Lower leg skin (tissue), 4 donors: ENCODE measurements around the gene MBD5. TPM values are rescaled to one million over a fixed set of nuclear protein-coding genes. Genes with fewer than 3 reads are reported as not detected.

Source experiments
- DNase-seq, 2 donors: peaks; one replicate each; pipeline ENCODE4 v3.0.0-alpha.2; 2019; ENCODE audit warnings: low spot score in 2 of 2
- H3K4me3 ChIP-seq: fragments of 200-600 bp; sonication (generic); 2 replicates; pipeline ENCODE4 v1.5.1; 2017; ENCODE audit warnings: mild to moderate bottlenecking, low read depth; ENCODE audit not compliant: poor library complexity, severe bottlenecking
- POLR2A ChIP-seq, 2 donors: fragments of 450-650 bp; IDR thresholded peaks; one replicate each; pipeline ENCODE4 v1.6.1; 2016 to 2017; ENCODE audit warnings: antibody characterized with exemption in 2 of 2, mild to moderate bottlenecking in 1 of 2, moderate library complexity in 1 of 2
- WGBS, 2 donors: methylation state at CpG; one replicate each; pipeline ENCODE4 v1.1.5; 2018; 5-methylcytosine and 5-hydroxymethylcytosine counted together
- intact Hi-C: fragments of 100-400 bp; cut with DNase I; formaldehyde crosslinking; loops from one replicate; pipeline ENCODE4 v1.15.0; 2023; ENCODE audit warnings: low total_unique reads
- total RNA-seq, 4 donors: library from RNA; depleted of rRNA; stranded (reverse); fragments of >200 nt; gene quantifications; one replicate each; pipeline ENCODE4 v1.1.0, GENCODE V29; 2016
- TF ChIP-seq, protein P1 (sequence below), 3 donors: fragments of 450-650 bp; IDR thresholded peaks; one replicate each; pipeline ENCODE4 v1.5.1; 2016; ENCODE audit warnings: antibody characterized with exemption in 3 of 3, mild to moderate bottlenecking in 3 of 3, moderate library complexity in 2 of 3

Gene MBD5
- total RNA-seq, 4 donors from 2014 or later = 13.5 to 22.3 (median 17.4) TPM

DNA sequence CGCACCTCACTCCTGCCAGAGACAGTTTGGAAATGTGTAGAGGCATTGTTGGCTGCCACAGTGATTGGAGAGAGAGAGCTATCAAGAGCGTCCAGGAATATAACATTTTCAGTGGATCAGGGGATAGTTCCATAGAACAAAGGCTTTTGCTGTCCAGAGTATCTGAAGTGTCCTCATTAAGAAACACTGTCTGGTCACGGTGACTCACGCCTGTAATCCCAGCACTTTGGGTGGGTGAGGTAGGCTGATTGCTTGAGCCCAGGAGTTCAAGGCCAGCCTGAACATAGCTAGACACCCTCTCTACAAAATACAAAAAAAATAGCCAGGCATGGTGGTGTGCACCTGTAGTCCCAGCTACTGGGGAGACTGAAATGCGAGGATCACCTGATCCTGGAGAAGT, 231.1 kb downstream of the MBD5 start:
- no peak for TF ChIP-seq POLR2A (IDR thresholded peaks at IDR 0.05)
- TF ChIP-seq, protein P1, sequence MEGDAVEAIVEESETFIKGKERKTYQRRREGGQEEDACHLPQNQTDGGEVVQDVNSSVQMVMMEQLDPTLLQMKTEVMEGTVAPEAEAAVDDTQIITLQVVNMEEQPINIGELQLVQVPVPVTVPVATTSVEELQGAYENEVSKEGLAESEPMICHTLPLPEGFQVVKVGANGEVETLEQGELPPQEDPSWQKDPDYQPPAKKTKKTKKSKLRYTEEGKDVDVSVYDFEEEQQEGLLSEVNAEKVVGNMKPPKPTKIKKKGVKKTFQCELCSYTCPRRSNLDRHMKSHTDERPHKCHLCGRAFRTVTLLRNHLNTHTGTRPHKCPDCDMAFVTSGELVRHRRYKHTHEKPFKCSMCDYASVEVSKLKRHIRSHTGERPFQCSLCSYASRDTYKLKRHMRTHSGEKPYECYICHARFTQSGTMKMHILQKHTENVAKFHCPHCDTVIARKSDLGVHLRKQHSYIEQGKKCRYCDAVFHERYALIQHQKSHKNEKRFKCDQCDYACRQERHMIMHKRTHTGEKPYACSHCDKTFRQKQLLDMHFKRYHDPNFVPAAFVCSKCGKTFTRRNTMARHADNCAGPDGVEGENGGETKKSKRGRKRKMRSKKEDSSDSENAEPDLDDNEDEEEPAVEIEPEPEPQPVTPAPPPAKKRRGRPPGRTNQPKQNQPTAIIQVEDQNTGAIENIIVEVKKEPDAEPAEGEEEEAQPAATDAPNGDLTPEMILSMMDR (IDR thresholded peaks at IDR 0.05) = no peak
- intact Hi-C loops = no loop called here
- H3K4me3 ChIP-seq = no peak overlapping the region
- DNase-seq = no peak
- WGBS, 2 donors = 90 to 92% methylated on average over 5 of the region's 5 CpGs

DNA sequence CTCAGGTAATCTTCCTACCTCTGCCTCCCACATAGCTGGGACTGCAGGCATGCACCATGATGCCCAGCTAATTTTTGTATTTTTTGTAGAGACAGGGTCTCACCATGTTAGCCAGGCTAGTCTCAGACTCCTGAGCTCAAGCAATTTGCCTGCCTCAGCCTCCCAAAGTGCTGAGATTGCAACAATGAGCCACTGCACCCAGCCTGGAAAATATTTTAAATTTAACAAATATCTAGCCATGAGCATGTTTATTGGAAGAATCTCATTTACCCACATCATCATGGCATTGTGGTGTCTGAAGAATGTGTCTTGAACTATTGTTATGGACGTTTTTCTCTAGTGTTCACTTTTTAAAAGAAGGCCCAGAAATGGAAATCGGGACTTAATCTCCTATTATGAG, 231.8 kb downstream of the MBD5 start:
- WGBS, 2 donors = 93 to 96% methylated on average over 2 of the region's 2 CpGs
- no peak for DNase-seq
- TF ChIP-seq POLR2A (IDR thresholded peaks at IDR 0.05) = no peak
- TF ChIP-seq, protein P1 (IDR thresholded peaks at IDR 0.05) = no peak
- intact Hi-C loops = no loop called here
- H3K4me3 ChIP-seq = no peak overlapping the region

DNA sequence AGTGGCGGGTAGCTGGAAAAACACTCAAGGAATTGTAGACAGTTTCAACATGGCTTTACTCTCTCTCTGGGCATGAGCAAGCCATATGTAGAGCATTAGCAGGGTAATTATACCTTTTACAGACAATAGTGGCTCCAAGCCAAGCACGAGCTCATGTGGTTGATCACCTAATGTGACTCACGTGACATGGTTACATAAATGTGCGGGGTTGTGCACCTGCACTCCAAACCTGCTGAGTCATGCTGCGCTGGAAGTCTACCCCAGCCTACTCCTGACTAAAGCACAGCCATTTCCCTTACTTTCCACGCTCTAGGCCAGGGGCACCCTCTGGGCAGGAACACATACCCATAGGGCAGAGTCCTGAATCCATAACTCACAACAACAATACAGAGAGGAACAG, 232.8 kb downstream of the MBD5 start:
- no peak for TF ChIP-seq POLR2A (IDR thresholded peaks at IDR 0.05)
- TF ChIP-seq, protein P1 (IDR thresholded peaks at IDR 0.05) = no peak
- intact Hi-C loops = no loop called here
- no peak for DNase-seq
- no peak overlapping the region for H3K4me3 ChIP-seq
- WGBS, 2 donors = 85 to 91% methylated on average over 6 of the region's 6 CpGs

GRCh38 chr2:148255929-148256328, 235.0 kb downstream of the MBD5 start:
- intact Hi-C loops = no loop called here
- peak in 1 of 2 donors; percentile 76 for DNase-seq
- H3K4me3 ChIP-seq = no peak overlapping the region
- WGBS, 2 donors = 92 to 97% methylated on average over 8 of the region's 8 CpGs
- TF ChIP-seq POLR2A (IDR thresholded peaks at IDR 0.05) = no peak
- TF ChIP-seq, protein P1 (IDR thresholded peaks at IDR 0.05) = no peak

DNA sequence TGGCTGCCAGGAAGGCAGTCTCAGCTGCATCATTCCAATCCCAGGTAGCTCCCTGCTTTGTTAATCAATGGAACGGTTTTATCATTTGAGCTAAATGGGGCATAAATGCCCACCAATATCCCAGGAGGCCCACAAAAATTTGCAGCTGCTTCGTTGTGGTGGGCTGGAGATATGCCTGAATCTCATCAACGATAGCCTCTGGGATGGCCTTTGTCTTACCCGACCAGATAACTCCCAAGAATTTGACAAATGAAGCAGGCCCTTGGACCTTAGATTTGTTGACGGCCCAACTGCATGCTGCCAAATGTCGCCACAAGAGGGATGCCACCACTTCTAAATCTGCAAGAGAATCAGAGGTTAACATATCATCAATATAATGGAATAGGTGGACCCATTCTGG, 236.4 kb downstream of the MBD5 start:
- DNase-seq = no peak
- no peak for TF ChIP-seq POLR2A (IDR thresholded peaks at IDR 0.05)
- TF ChIP-seq, protein P1 (IDR thresholded peaks at IDR 0.05) = no peak
- intact Hi-C loops = no loop called here
- H3K4me3 ChIP-seq = no peak overlapping the region
- WGBS, 2 donors = 98 to 99% methylated on average over 6 of the region's 6 CpGs

DNA sequence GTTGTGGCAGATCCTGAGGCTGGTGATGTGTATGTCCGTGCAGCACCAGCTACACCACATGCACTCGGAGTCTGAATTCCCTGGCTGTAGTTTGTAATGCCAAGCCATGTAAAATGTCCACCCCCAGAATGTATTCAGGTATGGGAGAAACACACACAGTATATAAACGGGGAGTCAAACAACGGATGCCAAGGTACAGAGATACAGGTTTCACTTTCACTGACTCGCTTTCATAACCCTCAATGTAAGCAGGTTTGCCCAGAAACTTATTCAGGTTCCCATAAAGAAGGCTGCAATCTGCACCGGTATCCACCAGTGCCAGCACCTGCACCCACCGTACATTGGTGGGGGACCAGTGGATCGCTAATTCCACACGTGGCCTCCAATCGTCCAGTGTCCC, 237.2 kb downstream of the MBD5 start:
- no peak for DNase-seq
- intact Hi-C loops = no loop called here
- no peak for TF ChIP-seq POLR2A (IDR thresholded peaks at IDR 0.05)
- TF ChIP-seq, protein P1 (IDR thresholded peaks at IDR 0.05) = no peak
- H3K4me3 ChIP-seq = no peak overlapping the region
- WGBS, 2 donors = 78% methylated on average over 10 of the region's 10 CpGs
